GM19468 (cell line): ENCODE data around the gene ASTN2.

Experiments
- ATAC-seq: cut with Tn5 transposase; IDR thresholded peaks from one replicate; pipeline ENCODE4 v1.9.1; 2021; ENCODE audit warnings: mild to moderate bottlenecking, moderate library complexity, moderate number of reproducible peaks; ENCODE audit not compliant: unreplicated experiment; ENCODE audit errors: extremely low read depth

ASTN2 gene

DNA sequence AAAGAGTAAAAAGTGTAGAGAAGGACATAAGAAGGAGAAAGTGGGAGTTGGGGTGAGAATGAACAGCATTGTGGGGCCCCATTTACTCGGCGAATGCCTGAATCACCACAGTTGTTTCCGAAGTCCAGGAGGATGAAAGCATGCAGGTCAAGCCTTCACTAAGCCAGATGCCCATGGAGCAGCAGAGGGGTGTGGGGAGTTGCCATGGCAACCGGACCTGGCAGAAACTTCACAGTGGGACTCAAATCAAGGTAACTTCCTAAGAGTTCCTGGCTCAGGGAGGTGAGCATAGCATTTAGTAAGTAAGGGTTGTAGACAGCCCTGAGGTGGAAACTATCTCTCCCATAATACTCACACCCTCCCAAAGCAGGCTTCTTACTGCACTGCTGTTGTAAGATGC is 370.6 kb downstream of the ASTN2 start:
- no peak for ATAC-seq

DNA sequence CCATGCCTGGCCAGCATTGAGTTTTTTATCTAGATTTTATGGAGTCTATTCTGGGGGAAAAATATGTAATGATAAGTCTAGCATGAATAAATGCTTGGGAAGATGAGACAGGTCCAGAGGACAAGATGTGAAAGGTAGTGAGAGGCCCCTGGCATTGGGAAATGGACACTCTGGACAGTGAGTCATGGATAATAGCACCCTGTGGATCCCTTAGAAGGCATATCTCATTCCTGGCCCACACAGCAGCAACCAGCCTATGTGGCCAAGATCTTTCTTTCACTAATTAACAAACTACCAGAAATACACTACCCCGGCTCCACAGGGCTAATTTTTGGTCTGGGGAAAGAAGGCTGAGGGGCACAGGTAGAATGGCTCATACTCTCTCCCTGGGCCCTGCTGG is 371.7 kb downstream of the ASTN2 start:
- ATAC-seq, result no peak

DNA sequence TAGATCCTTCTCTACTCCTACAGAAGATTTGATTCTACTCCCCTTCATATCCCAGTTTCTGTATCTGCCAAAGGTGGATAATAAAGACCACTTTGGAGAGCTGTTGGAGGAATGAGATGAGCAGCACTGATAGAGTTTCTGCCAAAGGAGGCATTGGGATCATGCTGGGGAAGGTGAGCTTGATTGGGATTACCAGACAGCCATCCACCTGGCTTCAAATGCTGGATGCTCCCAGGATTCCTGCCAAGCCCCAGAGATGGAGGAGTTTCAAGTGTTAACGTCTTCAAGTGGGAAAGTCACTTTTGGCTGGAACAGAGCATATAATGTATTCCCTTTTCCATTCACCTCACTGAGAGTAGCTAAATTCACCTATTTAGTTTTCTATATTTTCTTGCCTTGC is 379.3 kb downstream of the ASTN2 start:
- no peak for ATAC-seq

DNA sequence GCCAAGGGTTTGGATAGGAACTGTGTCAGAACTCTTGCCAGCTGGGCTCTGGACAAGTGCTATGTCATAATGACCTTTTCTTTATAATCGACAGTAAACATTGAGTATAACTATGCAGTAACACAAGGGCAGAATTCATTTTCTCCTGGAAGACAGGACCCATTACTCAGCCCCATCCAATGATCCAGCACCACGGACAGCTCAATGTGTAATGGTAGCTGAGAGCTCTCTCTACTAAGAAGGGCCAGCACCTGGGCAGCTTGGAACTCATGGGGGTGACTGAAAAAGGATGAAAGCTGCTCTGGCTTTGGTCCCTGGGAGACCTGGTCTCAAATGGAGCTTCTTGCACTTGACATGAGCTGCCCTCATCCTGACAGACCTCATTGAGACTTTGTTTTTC is 380.0 kb downstream of the ASTN2 start:
- no peak for ATAC-seq

DNA sequence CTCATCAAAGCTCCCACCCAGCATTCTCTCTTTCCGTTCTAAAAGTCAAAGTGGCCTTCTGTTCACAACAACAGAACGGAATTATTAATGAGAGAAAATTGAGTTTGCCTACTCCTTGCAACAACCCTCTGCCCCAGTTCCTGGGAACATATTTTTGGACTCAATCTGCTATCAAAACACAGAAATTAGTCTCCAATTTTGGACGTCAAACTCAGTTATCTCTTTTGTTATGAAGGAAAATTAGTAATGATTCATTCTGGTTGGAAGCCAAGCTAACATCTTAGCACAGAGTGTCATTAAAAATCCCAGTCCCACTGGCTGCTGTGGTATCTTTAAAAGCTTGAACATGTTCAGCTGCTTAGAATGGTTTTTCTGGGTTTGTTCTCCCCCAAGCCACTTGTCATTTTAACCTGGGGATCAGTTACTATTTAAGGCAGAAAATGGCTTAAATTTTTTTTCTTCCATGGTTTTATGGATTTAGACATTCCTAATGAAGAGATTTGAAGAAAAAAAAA is 384.5 kb downstream of the ASTN2 start:
- no peak for ATAC-seq

DNA sequence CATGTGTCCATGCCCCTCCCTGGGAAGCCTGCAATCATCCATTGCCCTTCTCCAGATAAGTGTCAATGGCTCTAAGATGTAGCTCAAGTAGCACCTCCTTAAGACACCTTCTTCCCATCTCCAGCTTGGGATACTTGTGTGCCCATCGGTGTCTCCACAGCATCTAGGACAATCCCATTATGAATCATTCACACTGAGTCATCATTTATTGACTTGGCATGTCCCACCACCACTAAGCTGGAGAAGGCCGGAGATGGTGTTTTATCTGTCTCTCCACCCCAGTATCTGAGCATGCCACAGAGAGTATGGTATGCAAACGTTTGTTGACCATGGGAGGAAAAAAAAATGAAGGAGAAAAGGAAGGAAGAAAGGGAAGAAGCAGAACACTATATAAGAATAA is 385.5 kb downstream of the ASTN2 start:
- no peak for ATAC-seq

DNA sequence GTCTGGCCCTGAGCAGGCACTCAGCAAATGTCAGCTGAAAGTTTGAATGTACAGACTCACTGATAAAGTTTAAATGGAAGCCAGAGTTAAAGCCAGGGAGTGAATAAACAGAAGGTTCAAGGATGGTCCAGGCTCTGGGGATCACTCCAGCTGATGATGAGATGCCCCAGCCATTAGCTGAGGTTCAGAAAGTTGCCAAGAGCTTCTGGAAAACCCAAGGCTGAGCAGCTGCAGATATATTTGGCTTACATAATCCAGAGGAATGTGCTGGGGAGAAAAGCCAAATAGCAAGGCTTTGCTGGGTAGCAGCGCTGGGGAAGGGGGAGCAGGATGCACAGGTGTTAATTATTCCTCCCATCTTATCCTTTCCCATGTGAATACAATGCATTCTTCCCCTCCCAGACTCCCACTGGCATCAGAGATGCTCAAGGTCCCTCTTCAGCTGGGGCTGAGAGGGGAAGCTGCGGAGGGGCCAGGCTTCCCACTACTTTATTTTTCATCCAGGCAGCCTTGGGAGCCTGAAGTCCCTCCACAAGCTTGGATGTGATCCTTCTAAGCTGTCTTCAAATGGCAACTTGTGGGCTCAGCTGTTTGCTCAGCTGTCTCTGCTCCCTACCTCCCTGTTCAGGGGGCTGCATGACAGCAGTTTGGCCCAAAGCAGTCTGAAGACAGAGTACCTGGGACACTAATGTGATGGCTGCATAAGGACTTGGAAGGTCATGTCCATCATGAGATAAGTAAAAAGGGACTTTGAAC is 386.6 kb downstream of the ASTN2 start:
- no peak for ATAC-seq

DNA sequence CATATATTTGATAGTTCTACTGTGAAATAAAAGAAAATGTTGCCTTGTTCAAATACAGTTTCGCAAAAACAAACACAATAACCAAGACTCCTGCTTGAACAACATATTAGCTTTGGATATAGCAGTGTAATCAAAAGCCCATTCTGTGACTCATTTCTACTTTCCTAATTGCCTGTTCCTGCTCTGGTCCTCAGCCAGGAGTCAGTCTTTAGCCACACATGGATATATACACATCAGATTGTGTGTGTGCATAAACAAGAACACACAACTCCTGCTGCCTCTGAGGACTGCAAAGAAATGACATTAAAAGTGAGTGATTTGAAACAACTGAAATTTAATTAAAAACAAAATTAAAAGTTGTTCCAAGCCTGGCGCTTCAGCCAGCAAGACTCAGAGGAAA is 393.0 kb downstream of the ASTN2 start:
- no peak for ATAC-seq

DNA sequence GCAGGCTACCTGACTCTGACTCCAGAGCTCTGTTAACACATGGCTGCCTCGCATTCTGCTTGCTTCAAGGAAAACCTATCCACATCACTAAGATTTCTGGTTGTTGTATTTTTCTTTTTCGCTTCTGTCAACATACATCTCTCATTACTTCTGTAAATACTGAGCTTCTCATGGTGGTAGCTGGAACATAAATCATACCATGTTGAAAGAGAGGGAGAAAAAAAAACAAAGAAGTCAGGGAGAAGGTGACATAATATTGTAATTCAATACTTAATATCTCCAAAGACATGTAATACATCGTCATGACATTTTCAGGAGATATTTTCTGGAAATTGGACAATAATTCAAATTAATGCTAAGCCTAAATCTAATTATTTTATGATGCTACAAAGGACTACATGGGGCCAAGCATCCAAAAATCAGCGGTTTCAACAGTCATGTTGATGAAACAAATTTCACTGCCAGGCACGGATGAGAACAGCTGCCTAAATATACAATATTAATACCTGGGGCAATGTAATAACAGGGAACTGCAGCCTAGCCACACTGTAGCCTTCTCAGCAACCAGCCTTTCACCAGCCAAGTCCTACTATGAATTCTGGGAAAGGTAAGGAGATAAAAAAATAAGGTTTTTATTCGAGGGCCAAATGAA is 395.8 kb downstream of the ASTN2 start:
- no peak for ATAC-seq

DNA sequence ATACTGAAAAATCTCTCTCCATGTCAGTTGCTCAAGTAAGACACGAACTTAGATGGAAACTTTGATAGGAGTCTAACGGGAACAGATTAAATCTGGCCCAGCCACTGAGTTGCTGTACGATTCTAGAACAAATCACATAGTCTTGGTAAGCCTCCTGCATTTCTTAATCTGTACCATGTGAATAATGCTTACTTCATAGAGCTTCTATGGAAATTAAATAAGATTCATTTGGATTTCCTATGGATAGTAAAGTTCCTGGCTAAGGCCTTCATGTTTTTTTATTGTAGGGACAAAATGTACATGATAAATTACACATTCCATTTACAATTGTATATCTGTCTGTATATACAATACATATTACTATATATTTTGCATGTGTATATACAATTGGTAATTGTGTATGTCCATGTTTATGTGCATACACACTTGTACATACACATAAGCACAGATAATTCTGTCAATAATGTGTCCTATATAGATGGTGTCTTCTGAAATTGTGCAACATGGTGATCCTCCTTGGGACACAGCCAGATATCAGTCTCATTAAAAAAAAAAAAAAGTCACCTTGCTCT is 397.4 kb downstream of the ASTN2 start:
- no peak for ATAC-seq

DNA sequence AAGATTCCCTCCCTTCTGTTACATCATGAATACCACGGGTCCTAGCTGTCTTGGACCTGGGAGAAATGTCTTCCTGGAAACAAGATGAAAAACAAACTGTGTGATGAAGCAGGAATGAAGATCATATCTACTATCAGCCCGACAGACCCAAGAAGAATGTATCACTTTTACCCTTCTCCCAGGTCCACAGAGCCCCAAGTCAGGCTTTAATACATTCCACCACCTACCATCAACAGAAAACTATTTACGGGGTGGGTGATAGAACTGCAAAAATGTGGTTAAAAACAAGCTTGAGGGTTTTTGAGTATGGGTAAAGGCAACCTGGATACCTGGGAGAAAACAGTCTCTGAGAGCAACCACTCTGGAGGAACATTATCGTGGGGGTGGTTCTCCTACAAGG is 400.8 kb downstream of the ASTN2 start:
- no peak for ATAC-seq

DNA sequence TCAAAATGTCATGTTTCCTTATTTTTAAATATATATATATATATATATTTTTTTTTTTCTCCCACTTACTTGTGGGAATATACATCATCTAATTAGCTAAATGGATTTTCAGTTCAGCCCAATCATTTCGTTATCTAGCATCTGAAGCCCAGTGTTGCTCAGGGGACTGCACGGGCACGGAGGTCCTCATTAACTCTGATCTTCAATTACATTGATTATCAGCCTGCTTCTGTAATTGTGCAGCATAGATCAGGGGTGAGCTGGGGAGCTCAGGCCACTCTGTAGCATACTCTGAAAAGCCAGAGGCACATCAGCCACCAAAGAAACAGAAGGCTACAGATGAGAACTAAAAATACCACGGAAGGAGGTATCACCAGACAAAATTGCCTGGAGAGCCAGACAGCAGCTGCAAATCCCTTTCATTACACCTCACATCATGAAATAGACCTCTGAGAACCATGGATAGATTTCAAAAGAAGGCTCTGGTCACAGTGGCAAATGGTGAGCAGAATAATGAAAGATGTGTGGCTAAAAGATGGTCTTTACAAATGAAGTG is 401.3 kb downstream of the ASTN2 start:
- ATAC-seq, result no peak

DNA sequence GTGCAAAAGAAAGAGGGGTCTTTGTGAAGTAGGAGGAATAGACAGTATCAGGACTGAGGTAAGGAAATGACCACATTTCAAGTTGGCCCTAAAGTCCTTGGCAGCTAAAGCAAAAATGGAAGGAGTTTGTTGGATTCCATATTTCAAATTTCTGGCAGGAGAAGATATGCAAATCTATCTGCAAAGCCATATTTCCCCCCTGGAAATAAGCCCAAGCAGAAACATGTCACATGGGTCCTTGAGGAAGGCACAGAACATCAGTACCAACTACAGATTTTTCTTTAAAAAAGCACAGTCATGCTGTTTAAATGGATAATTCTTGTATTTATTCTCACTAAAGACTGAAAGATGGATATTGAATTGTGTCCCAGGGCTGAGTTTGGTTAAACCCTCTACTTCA is 404.8 kb downstream of the ASTN2 start:
- no peak for ATAC-seq

DNA sequence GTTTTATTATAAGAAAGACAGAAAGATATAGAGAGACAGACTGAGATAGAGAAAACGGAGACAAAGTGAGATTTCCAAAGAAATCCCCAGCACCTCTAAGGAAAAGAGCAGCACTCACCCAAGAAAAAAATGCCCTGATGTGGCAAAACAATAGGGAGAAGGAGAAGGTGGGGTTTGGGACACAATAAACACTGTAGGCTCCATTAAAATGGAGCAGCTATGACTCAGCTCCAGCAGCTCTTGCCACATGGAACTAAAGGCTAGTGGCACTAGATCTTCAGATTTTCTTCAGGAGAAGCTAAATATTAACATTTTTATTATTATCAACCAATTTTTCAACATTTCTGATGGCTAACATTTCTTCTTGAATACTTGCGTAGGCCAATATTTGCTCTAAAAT is 406.0 kb downstream of the ASTN2 start:
- ATAC-seq, result no peak

DNA sequence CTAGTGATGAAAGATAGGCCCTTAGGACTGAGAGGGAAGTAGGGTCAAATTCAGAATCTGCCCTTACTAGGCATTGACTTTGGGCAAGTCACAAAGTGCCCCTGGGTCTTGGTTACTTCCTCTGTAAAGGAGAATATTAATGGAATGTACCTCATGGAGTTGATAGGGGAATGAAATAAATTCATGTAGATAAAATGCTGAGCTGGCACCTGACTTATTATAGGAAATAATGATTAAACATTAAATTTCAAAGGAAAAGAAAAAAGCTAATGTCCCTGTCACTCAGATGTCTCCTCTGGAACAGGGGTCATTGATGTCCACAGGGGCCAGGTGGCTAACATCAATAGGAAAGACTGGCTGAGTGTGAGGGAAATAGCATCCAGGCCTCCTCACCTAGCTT is 406.4 kb downstream of the ASTN2 start:
- ATAC-seq, result no peak

DNA sequence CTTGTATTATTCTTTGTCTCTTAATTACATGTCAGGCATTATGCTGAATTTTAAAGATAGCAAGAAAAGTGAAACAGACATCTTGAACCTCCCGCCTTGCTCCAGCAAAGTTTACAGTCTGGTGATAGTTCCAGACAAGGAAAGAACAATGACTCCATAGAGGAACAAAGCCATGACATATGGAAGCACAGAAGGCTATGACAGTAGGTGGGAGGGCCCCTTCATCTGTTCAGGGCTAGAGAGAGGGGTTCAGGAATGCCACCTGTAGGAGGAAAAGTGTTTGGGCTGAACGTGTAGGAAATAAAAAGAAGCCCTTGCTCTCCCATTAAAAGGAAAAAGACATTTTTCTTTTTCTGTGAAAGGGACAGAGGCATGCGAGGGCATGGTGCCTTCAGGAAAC is 412.2 kb downstream of the ASTN2 start:
- no peak for ATAC-seq

DNA sequence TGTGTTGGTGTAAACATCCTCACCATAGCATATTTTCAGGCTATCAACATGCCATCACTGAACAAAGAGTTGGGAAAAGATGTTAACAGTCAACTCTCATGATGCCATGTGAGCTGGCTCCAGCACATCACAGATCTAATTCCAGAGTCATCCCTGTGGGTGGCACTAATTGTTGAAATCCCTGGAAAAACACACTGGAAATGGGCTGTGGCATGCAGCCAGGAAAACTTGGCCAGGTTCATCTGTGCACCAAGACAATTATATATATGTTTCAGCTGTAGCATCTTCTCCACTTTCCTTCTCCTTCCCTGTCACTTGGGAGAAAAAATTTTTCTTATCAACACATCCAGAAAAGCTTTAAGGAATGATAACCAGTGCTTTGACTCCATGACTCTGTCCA is 414.0 kb downstream of the ASTN2 start:
- ATAC-seq, result no peak

DNA sequence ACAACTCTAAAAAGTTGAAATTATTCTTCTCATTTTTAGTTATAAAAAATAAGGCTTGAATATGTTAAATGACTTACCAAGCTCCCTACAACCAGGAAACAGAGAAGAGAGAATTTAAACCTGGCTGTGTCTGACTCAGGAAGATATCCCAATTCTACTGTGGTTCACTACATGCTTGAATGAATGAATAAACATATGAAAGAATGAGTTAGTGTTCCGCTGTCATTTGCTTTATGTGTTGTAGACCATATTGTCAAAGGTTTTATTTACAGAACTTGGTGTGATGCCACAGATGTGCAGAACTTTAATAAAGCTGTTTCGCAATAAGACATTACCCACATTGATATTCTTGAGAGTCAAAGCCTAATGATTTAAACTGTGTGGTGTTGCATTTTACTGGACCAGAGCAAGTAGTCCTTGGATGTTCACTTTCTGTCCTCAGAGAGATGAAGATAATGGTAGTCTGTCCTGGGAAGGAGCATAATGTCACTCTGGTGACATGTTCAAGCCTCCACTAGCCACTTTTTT is 414.6 kb downstream of the ASTN2 start:
- no peak for ATAC-seq

DNA sequence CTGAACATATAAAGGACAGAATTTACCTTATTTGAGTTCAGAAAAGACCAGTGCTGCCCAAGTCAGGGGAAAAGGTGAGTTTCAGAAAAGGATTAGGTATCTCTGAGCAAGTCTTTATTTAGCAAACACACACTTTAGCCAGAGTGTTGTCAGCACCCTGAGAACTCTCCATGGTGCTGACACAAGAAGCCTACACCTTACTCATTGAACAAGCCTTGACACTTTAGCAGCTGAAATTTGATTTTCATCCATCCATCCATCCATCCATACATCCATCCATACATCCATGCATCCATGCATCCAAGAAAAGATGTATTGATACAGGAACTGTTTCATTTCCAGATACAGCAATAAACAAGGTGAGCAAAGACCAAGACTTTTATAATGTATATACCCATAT is 416.6 kb downstream of the ASTN2 start:
- no peak for ATAC-seq

DNA sequence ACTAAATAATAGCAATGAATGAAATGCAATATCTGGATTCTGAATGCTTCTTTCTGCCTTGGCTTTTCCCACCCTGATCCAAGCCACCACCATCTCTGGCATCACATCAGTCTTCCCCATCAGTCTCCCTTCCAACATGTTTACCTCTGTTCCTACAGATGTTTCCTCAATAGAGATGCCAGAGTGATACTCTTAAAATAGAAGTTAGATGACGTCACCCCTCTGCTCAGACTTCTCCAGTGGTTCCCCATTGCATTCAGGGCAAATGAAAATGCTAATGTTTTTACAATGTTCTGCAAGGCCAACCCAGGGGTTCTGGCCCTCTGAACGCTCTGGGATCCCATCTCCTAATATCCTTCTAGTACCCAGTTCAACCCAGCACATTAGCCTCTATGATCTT is 422.0 kb downstream of the ASTN2 start:
- no peak for ATAC-seq

DNA sequence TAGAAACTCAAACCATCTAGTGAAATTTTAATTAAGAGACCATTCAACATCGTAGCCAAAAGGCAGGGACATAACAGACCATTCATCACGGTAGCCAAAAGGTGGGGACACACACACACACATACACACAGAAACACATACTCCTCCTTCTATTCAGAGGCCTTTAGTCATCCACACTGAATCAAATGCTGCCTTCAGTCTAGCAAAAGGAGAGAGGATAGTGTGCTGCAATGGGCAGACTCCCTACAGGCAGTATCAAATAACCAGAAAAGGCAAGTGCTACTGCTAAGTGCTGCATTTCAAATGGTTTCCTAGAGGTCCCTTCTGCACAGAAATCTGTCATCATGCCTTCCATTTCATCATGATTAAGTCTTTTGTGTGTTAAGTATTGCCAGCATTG is 423.8 kb downstream of the ASTN2 start:
- ATAC-seq, result no peak
